Activated CD4-positive, CD25-positive, alpha-beta regulatory T cell treated with anti-CD3 and anti-CD28 coated beads, Interleukin-2, amount 50 U/mL, for 72 hours (primary cell): ENCODE results near the gene ZNF791.
A peak's percentile ranks its signal among the peaks of the same experiment; 100 is the strongest.
"Not testable (repeated sequence)": the region's sequence is repeated elsewhere in the genome, so short reads cannot be mapped to it uniquely, and the experiment has no call there.

Experiments used
- DNase-seq: peaks from one replicate; pipeline ENCODE4 v3.0.0; 2021

The ZNF791 gene

DNA sequence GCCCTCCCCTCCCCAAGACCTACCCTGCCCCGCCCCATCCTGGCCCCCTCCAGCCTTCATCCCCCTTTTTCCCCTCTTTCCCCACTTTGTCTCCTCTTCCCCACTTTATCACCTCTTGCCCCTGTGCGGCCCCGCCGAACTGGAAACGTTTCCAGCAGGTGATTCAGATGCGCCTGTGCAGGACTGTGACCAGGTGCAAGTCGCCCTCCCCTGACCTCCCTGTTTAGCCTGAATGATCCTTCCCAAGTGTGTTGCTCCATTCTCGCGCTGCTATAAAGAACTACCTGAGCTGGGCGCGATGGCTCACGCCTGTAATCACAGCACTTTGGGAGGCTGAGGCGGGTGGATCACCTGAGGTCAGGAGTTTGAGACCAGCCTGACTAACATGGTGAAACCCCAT lies 25.9 kb downstream of the ZNF791 start:
- no peak for DNase-seq

DNA sequence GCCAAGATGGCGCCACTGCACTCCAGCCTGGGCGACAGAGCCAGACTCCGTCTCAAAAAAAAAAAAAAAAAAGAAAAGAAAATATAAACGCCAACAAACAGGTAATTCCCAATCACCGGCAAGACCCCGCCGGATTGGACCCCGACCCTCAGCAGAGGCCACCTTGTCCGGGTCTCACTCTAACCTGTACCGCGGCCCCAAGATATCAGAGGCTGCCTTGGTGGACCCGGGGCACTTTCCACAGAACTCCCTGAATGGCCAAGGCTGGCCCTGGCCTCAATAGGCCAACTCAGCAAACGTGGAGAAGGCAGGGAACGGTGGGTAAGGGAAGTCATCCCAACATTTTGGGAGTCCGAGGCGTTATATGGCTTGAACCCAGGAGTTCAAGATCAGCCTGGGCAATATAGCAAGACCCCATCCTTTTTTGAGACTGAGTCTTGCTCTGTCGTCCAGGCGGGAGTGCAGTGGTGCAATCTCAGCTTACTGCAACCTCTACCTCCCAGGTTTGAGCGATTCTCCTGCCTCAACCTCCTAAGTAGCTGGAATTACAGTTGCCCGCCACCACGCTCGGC lies 28.0 kb downstream of the ZNF791 start:
- no peak for DNase-seq

DNA sequence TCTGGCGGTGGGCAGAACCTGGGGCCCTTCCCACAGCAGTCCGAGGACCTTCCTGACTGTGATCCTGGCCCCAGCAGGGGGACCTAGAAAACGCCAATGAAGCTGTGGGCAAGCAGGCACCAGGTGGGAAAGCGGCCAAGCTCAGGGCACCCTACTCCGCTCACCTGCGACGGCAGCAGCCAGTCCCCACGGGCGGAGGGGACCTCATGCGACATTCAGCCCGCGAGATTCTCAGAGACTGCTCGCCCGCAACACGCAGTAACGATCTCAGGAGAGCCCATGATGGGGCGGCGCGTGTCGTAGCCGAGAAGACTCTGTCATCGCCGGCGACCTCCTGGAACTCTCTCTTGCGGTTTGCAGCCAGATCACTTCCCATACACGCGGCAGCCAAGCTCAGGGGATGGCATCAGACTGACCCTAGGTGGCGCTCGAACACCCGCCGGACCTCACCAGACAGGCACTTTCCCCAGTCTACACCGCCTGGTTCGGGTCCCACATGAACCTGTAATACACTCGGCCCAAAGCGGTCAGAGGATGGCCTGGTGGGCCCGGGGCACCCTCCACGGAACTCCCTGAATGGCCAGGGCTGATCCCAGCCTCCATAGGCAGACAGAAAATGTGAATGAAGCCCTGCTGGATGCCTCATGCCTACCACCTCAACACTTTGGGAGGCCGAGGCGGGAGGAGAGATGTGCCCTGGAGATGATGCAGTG lies 29.3 kb downstream of the ZNF791 start:
- DNase-seq, result peak; percentile 80

DNA sequence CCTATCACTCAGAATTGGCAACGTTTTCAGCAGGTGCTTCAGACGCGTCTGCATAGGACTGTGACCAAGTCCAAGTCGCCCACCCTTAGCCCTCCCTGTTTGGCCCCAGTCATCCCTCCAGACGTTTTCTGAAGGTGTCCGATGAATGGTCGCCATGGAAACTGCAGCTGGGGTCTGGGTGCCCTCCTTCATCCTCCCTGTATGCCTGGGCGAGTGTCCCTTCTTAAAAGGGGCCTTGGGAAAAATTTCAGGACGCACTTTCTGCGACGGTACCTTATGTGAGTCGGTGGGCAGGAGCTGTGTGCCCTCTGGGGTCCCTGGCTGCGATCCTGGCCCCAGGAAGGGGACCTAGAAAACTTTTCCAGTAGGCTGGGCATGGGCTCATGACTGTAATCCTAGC lies 30.7 kb downstream of the ZNF791 start:
- DNase-seq, result no peak

DNA sequence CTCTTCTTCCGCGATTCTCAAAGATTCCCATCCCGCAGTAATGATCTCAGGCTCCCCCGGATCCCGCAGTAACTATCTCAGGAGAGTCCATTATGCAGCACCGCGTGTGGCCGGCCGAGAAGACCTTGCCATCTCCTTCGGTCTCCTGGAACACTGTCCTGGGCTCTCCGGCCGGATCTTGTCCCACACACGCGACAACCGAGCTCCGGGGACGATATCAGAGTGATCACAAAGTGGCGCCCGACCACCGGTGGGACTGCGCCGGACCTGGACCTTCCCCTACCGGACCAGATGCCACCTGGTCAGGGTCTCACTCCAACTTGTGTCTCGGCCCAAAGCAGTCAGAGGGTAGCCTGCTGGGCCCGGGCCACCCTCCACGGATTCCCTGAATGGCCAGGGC lies 31.8 kb downstream of the ZNF791 start:
- no peak for DNase-seq

DNA sequence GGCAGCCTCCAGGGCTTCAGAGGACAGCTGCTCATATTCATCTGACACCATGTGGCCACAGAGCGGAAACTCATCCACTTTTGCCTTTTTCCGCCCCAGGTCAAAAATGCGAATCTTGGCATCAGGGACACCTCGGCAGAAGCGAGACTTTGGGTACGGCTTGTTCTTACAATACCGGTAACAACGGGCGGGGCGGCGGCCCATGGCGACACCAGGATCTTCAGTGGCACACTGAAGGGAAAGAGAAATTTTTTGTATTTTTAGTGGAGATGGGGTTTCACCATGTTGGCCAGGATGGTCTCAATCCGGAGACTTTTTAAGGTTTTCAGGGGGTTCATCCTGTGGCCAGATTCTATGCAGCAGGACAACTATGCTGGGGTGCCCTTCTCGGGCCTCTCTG lies 33.0 kb downstream of the ZNF791 start:
- not testable (repeated sequence) for DNase-seq

DNA sequence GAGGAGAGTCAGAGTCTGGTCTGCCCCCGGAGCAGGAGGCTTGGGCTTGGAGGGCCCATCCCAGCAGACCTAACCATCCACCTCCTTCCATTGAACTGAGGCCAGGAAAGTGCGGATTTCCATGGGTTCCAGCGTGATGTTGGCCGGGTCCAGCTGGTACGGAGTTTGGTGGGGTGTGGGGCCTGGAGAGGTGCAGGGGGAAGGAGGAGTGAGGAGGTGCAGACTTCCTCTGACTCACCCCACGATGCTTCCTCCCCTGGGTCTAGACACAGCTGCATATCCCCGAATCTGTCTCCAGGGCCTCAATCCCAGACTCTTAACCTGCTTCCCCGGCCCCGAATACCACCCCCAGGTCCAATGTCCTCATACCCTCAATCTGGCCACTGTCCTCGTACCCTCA lies 35.8 kb downstream of the ZNF791 start:
- no peak for DNase-seq

DNA sequence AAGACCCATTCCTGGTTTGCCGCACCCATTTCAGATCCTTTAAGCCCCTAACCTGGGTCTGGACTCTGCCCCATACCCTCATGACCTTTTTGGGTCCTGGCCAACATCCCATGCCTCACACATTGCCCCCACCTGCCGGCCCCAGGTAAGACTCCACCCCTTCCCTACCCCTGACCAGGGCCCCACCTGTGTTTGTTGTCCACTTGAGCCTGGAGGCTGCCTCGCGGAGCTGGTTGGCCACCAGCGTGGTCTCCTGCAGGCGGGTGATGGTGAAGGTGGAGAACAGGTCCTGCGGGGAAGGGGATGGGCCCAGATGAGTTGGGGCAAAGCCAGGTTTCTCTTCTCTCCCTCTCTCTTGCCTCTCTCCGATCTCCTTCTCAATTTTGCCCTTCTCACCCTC lies 36.3 kb downstream of the ZNF791 start:
- no peak for DNase-seq

DNA sequence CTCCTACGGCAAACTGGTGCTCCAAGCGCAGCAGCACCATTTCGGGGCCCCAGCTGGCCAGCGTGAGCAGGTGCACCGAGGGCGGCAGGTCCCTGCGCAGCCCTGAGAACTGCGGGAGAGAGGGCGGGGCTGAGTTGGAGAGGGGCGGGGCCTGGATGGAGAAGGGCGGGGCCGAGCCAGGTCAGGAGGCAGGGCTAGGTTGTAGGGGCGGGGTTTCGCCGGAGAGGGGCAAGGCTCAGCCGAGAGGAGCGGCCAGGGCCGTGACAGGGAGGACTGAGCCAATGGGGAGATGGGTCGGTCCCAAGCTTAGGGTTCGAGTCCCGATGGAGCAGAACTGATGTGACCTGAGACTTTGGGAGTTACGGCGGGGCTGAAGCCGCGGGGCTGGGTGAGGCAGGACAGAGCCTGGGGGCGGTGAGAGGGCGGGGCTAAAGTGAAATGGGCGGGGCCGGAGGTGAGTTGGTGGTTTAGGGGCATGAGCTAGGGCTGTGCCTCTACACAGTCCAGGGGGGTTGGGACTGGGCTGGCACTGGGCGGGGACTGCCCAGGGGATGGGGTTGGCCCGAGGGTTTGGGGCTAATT lies 36.9 kb downstream of the ZNF791 start:
- DNase-seq, result peak; percentile 64

DNA sequence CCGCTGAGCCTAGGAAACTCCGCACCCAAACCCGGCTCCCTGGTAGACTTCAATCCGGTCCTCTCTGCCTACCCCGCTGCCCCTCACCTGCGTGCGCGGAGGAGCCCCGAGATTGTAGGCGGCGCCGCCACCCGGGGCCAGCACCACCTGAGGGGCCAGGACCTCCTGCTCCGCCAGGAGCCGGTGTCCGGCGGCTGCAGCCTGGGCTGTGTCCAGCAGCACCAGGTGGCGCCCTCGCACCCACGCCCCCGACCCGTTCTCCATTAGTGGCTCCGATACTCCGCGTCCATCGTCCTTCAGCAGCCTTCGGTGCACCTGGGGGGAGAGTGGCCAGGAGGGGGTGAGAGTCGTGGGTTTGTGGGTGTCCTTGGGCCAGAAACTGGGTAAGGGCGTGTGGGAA lies 37.4 kb downstream of the ZNF791 start:
- DNase-seq, result no peak

DNA sequence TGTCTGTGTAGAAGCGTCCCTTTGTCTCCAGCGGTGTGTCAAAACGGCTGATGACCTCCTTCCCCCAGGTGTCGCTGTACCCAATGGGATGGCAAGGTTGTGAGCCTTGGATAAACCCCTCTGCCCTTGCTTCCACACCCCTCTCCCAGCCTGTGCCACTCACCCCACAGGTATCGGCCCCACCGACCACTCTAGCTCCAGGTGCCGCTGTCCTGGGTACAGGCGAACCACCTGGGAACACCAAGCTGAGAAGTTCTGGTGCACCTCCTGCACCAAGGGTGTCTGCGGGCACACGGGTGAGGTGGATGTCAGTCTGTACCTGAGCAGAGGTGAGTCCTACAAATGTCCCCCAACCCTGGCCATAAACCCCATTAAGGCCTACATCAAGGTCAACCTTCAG lies 39.2 kb downstream of the ZNF791 start:
- no peak for DNase-seq

DNA sequence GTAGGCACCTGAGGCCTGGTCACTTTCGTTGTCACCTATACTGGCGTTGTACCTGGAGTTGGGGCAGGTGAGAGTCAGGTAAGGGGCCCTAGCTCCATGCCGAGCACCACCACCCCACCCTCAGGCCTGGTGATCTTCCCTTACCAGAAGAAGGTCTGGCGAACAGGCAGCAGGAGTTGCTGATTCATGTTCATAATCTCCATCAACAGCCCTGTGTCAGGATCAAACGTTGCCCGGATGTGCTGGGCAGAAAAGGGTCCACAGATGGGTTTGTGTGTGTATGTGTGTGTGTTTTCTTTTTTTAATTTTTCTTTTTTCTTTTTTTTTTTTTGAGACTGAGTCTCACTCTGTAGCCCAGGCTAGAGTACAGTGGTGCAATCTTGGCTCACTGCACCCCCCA lies 41.5 kb downstream of the ZNF791 start:
- no peak for DNase-seq

DNA sequence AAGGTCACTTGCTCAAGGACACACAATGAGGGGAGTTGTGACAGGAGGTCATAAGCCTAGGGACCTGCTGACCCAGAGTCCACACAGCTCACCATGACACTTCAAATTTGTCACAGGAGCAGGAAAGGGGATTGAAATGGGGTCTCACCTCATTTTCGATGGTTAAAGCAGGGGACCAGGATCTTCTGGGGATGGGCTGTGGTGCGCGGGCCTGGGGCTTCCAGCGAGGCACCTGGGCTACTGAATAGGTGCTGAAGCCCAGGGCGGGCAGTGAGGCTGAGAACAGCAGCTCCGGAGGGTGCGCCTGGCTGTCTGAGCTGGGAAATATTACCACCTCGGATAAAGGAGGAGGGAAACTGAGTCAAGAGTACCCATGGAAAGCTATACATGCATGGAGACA lies 44.8 kb downstream of the ZNF791 start:
- DNase-seq, result no peak

DNA sequence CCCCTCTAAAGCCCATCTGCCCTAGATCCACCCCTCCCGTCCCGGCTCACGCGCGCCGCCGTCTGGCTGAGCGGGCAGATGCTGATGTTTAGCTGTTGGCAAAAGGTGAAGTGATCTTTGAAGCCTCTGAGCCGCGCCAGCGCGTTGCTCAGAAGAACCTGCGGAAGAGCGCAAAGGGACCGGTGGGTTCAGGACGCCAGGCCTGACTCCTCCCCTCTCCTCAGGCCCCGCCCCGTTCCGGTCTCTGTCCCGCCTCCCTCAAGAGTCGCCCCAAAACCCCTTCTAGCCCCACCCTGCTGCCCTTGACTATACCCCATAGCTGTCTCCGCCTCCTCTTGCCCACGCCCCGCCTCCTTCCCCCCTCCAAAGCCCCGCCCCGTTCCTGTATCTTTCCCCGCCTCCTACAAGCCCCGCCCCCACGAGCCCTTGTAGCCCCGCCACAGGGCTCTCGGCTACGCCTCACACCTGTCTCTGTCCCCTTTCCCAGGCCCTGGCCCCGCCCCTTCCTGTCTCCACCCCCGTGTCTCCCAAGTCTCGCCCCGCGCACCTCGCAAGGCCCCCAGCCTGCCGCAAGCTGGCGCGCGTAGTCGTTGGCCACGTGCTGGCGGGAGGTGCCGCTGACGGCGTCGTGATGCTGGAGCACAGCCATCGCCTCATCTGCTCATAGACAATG lies 46.3 kb downstream of the ZNF791 start:
- DNase-seq, result peak; percentile 53

DNA sequence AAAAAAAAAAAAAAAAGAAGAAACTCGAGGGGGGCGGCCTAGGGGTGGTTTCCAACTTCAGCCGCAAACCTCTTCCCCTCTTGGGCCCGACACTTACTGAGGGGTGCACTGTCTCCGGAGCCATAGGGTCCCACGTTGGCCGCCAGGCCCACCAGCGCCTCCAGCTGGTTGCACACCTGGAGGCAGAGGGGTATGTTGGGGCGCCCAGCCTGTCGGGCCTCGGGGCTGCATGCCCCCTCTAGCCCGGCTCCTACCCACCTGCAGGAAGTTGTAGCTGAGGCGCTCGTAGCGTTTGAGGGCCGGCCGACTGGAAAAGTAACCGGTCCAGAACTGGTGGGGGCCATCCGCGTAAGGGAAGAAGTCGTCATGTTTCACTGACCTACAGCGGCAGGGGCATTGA lies 47.2 kb downstream of the ZNF791 start:
- no peak for DNase-seq

DNA sequence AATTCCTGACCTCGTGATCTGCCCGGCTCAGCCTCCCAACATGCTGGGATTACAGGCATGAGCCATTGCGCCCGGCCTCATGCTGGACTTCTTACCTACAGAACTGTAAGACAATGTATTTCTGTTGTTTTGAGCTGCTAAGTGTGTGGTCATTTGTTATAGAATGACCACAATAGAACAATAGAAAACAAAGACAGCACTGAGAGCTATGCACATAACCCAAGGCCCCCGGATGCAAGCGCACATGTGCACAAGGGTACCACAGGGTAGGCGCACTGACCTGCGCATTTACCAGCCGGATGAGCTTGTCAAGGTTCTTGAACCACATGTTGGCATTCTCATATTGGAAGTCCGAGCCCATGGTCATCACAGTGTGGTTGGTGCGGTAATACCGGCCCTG lies 50.3 kb downstream of the ZNF791 start:
- DNase-seq, result no peak

DNA sequence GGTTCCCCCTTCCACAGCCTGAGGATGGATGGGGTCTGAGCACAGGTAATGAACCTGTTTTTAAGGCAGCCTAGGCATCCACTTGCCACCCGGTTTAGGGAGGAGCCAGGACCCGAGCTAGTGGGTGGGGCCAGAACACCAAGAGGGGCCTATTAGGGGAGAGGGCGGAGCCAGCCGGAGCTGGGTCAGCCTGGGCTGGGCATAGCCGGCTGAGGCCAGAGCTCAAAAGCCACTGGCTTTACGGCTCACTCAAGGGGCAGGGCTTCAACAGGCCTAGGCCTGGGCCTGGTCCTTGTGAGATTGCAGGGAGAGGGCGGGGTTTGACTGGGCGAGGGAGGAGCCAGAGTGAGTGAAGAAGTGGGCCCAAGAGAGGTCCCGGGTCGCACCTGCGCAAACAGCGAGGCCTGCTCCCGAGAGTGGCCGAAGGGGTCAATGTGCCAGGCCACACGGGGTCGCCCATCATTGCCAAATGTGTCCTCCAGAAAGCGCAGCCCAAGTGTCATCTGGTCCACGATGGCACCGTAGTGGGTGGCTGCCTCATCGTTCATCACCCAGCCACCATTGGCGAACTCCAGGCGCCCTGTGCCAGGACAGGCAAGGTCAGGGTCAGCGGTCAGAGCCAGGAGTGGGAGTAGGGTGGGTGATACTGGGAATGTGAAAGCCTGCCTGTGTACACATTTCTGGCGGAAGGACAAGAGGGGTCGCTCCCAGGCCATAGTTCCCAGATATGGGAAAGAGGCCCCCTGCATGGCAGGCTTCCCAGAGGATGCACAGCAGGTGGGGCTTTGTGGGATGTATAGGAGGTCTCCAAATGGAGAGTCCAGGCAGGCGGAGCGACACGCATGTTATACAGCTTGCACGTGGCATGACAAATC lies 53.9 kb downstream of the ZNF791 start:
- DNase-seq, result no peak

DNA sequence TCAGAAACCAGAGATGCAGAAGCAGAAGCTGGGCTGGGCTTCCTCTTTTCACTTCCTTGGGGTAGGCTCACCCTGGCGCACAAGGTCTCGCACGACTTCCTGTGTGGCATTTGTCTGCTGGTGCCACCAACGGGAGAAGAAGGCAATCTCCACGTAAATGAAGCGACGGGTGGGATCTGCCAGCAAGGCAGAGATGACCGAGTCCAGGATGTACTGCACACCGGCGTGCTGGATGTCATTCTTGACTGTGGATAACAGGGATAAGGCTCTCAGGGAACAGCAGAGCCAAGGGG lies 54.5 kb downstream of the ZNF791 start:
- no peak for DNase-seq

DNA sequence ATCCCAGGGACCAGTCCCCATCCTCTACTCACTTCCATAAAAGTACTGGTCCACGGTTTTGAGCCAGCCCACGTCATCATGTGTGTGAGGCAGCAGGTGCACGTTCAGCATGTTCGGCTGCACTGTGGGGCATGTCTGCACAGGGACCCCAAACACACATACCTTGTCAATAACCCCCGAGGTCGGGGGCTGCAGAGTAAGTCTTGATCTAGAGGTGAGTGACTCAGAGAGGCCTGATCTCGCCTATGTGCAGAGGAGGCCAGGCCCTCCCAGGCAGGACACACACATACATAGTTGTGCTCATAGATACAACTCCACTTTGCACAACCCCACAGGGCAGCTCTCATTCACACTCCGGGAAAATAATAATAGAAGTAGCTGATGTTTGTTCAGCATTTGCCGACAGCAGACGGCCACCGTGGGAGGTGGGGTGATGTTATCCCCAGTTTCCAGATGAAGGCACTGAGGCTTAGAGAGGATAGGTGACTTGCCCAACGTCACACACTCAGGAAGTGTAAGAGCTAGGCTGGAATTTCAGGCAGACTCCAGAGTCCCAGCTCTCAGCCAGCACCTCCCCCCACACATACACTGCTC lies 55.0 kb downstream of the ZNF791 start:
- DNase-seq, result no peak

DNA sequence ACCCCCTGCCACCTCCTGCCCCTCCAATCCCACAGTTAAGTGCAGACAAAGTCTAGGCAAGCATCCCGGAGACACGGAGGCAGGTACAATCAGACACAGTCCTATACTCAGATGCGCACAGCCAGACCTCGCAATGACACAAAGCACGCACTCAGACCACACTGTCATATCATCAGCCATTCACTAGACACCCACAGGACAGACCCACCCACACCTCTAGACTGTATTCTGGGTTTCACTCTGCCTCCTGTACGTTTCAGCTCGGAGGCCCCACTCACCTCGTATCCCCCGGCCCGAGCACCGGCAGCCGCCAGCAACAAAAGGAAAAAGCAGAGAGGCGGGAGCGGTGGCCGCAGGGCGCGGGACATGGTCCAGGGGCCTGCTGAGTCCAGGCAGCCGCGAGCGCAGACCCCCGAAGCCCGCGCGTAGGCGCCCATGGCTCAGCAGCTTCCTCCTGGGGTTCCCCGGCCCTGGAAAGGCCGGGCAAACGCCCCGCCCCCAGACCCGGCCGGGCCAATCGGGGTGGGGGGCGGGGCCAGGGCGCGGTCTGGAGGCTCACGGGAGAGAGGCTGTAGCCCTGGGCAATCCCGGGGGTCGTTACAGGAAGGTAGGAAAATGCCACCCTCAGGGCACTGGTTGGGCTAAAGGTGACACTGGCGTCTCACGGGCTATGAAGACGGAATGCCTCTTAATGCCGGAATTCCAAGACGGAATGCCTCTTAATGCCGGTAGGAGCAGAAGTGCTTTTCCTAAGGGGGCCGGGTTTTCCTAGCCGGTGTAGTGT lies 55.7 kb downstream of the ZNF791 start, which contains the start of the genes MAN2B1 and WDR83:
Gene MAN2B1, minus strand, starts transcription at position 478 of the 784 bp plus-strand sequence. Its CDS starts 41 bp downstream, at position 437.
Gene WDR83, plus strand, starts transcription at position 543 of the 784 bp plus-strand sequence. CDS start 2,984 bp downstream, outside the sequence.
- peak; percentile 76 for DNase-seq

DNA sequence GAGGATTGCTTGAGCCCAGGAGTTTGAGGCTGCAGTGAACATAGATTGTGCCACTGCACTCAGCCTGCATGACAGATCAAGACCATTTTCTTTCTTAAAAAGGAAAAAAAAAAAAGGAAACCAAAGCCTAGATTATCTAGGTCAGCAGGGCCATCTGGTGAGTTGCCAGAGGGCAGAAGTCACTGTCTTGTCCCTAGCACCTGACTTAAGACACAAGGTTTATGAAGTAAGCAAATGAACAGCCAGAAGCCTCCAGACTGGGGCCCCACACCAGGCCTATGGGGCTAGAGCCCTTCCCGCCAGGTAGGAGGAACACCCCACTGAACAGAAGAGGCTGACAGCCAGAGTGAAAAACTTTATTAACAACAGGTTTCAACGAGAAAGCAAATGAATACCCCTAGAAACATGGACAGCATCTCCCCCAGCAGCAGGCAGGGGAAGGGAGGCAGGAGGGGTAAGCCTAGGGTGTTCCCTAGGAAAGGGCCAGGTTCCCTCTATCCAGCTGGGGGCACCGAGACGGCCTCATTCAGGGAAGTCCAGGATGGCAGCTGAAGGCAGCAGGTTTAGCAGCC lies 57.1 kb downstream of the ZNF791 start:
- no peak for DNase-seq
